GM12878 (cell line): ENCODE results near the gene ESR2. TPM values are rescaled to one million over a fixed set of nuclear protein-coding genes. Genes with fewer than 3 reads are reported as not detected.
A peak's percentile ranks its signal among the peaks of the same experiment; 100 is the strongest.

Experiments
- ATAC-seq: fragments of 200-7000 bp; cut with Tn5 transposase; 3 replicates; pipeline ENCODE4 v1.9.1; 2020; ENCODE audit warnings: mild to moderate bottlenecking, moderate library complexity
- BruUV-seq: library from RNA; stranded (reverse); fragments of 400-500 nt; replicated peaks from 2 replicates; lab custom pipeline; 2021; lab: Mats Ljungman, UMichigan
- CTCF ChIA-PET: fragments of 300-600 bp; sonication (Branson Sonifier 250); formaldehyde crosslinking; extraction: SDS; loops from one replicate; lab custom pipeline; 2021; ENCODE audit warnings: inconsistent platforms; lab: Yijun Ruan, JAX
- POLR2A ChIA-PET: fragments of 350-600 bp; formaldehyde crosslinking; extraction: SDS; loops from one replicate; lab custom pipeline; 2021; ENCODE audit warnings: inconsistent platforms; lab: Charles Lee
- RAD21 ChIA-PET: fragments of 300-600 bp; sonication (Branson Sonifier 250); formaldehyde crosslinking; loops from one replicate; lab custom pipeline; 2023; ENCODE audit warnings: antibody characterized with exemption; ENCODE audit not compliant: unreplicated experiment; lab: Charles Lee
- SMC1A ChIA-PET: fragments of 300-600 bp; sonication (Branson Sonifier 250); formaldehyde crosslinking; loops from one replicate; lab custom pipeline; 2023; ENCODE audit not compliant: unreplicated experiment, uncharacterized antibody; lab: Charles Lee
- DNase-seq: peaks from one replicate; pipeline ENCODE4 v3.0.0-alpha.2; 2011; ENCODE audit warnings: low read depth, low spot score
- FAIRE-seq: peaks from 3 replicates; lab custom pipeline; 2011; peaks lifted over from hg19 to GRCh38; lab: Jason Lieb, UNC
- H2AFZ ChIP-seq: 2 replicates; pipeline ENCODE4 v1.6.0; 2011; ENCODE audit warnings: low read depth, low read length, control low read depth; ENCODE audit not compliant: control insufficient read depth
- H3K27ac ChIP-seq: 2 replicates; pipeline ENCODE4 v1.5.1; 2011; ENCODE audit warnings: control low read depth; ENCODE audit not compliant: control insufficient read depth, insufficient read depth
- H3K27me3 ChIP-seq, 2 experiments: replicated peaks in 1 of 2; 2 replicates each; pipeline versions ENCODE4 v1.6.0 to v1.6.1; 2011; ENCODE audit warnings: low read length in 1 of 2; ENCODE audit not compliant: control insufficient read depth in 2 of 2, insufficient read depth in 2 of 2
- H3K36me3 ChIP-seq, 2 experiments: 2 replicates each; pipeline ENCODE4 v1.5.1; 2011; ENCODE audit warnings: low read length in 1 of 2; ENCODE audit not compliant: control insufficient read depth in 2 of 2, insufficient read depth in 2 of 2
- H3K4me1 ChIP-seq: 2 replicates; pipeline ENCODE4 v1.6.1; 2011; ENCODE audit warnings: mild to moderate bottlenecking, low read length, moderate library complexity, mixed read lengths; ENCODE audit not compliant: control insufficient read depth, insufficient read depth
- H3K4me2 ChIP-seq: 2 replicates; pipeline ENCODE4 v1.6.0; 2011; ENCODE audit warnings: control low read depth; ENCODE audit not compliant: control insufficient read depth, insufficient read depth
- H3K4me3 ChIP-seq: fragments of 200-600 bp; sonication (generic); 2 replicates; pipeline ENCODE4 v1.5.1; 2016
- H3K79me2 ChIP-seq: 2 replicates; pipeline ENCODE4 v1.6.0; 2011; ENCODE audit warnings: low read length; ENCODE audit not compliant: control insufficient read depth, insufficient read depth
- H3K9ac ChIP-seq: 2 replicates; pipeline ENCODE4 v1.8.0; 2011; ENCODE audit warnings: low read length, control low read depth, mixed read lengths; ENCODE audit not compliant: control insufficient read depth, insufficient read depth
- H3K9me3 ChIP-seq: replicated peaks from 3 replicates; pipeline ENCODE4 v1.5.1; 2011; ENCODE audit warnings: mild to moderate bottlenecking, low read length; ENCODE audit not compliant: control insufficient read depth, insufficient read depth
- H4K20me1 ChIP-seq: 2 replicates; pipeline ENCODE4 v1.6.0; 2011; ENCODE audit not compliant: control insufficient read depth, insufficient read depth
- BHLHE40 ChIP-seq, 2 experiments: fragments of 450-650 bp in 1 of 2; IDR thresholded peaks; 2 replicates each; pipeline ENCODE4 v1.6.1; 2011 to 2017; ENCODE audit warnings: low read depth in 2 of 2, borderline replicate concordance in 1 of 2, improper control_type of control experiment in 1 of 2, low read length in 1 of 2, mild to moderate bottlenecking in 1 of 2
- DPF2 ChIP-seq: fragments of 450-650 bp; IDR thresholded peaks from 2 replicates; pipeline ENCODE4 v1.6.1; 2017; ENCODE audit warnings: mild to moderate bottlenecking
- IKZF1 ChIP-seq: fragments of 450-650 bp; conservative IDR thresholded peaks from 2 replicates; pipeline ENCODE4 v1.6.1; 2017; ENCODE audit warnings: antibody characterized with exemption, mild to moderate bottlenecking
- IKZF2 ChIP-seq, 2 experiments: fragments of 450-650 bp; IDR thresholded peaks; 2 replicates each; pipeline ENCODE4 v1.6.1; 2017; ENCODE audit warnings: mild to moderate bottlenecking in 2 of 2, moderate library complexity in 2 of 2
- MTA2 ChIP-seq: fragments of 450-650 bp; IDR thresholded peaks from 2 replicates; pipeline ENCODE4 v1.6.1; 2016; ENCODE audit warnings: low read depth, mild to moderate bottlenecking, moderate library complexity
- NR2F1 ChIP-seq: fragments of 450-650 bp; conservative IDR thresholded peaks from 2 replicates; pipeline ENCODE4 v1.6.1; 2017; ENCODE audit warnings: mild to moderate bottlenecking
- PAX5 ChIP-seq: IDR thresholded peaks from 2 replicates; pipeline ENCODE4 v1.6.1; 2011; ENCODE audit warnings: low read depth, low read length, borderline replicate concordance
- PML ChIP-seq: IDR thresholded peaks from 2 replicates; pipeline ENCODE4 v1.6.1; 2012; ENCODE audit warnings: low read length, inconsistent platforms
- POLR2A ChIP-seq: IDR thresholded peaks from 2 replicates; pipeline ENCODE4 v1.6.1; 2011; ENCODE audit warnings: low read depth, mild to moderate bottlenecking, low read length
- RAD51 ChIP-seq: fragments of 450-650 bp; IDR thresholded peaks from 2 replicates; pipeline ENCODE4 v1.6.1; 2016; ENCODE audit warnings: moderate library complexity, mild to moderate bottlenecking, inconsistent platforms
- RCOR1 ChIP-seq: conservative IDR thresholded peaks from 2 replicates; pipeline ENCODE4 v1.6.1; 2012; ENCODE audit warnings: low read depth, low read length, improper control_type of control experiment
- SREBF2 ChIP-seq: IDR thresholded peaks from 2 replicates; pipeline ENCODE4 v1.6.1; 2012; ENCODE audit warnings: mild to moderate bottlenecking, low read length
- SUZ12 ChIP-seq: fragments of 200-600 bp; sonication (generic); IDR thresholded peaks from one replicate; pipeline ENCODE4 v1.6.1; 2018; ENCODE audit warnings: antibody characterized with exemption, mild to moderate bottlenecking; ENCODE audit not compliant: unreplicated experiment
- WGBS: methylation state at CpG from one replicate; pipeline ENCODE4 v1.1.6; 2016; ENCODE audit warnings: low lambda C conversion rate; ENCODE audit not compliant: insufficient replicate concordance, insufficient coverage; ENCODE audit errors: missing lambda C conversion rate; 5-methylcytosine and 5-hydroxymethylcytosine counted together
- in situ Hi-C: fragments of 300-500 bp; cut with MboI; formaldehyde crosslinking; loops from 9 replicates; pipeline ENCODE4 v1.14.3; 2018; ENCODE audit warnings: mixed read lengths
- intact Hi-C: fragments of 100-400 bp; cut with micrococcal nuclease; formaldehyde crosslinking; loops from one replicate; pipeline ENCODE4 v1.14.2; 2022; ENCODE audit not compliant: unreplicated experiment
- polyA plus RNA-seq, 11 experiments: library from polyadenylated mRNA; depleted of rRNA in 4 of 11; unstranded in 6 of 11; stranded (reverse) in 5 of 11; fragments of >200 nt; fragmentation: Nextera tagmentation in 4 of 11; fragmentation: Illumina TruSeq in 1 of 11; extraction: Ambion mirVana in 4 of 11; extraction: Trizol in 1 of 11; gene quantifications; 1 replicate in 1 of 11; 2 replicates in 10 of 11; pipeline versions ENCODE4 v1.2.1 to v1.2.3, GENCODE V29; 2011 to 2016; ENCODE audit warnings: inconsistent platforms in 2 of 11, missing spikeins in 2 of 11, low read depth in 1 of 11
- total RNA-seq, 4 experiments: library from RNA; depleted of rRNA in 3 of 4; stranded (reverse); fragments of >200 nt in 3 of 4; fragmentation: Illumina TruSeq in 1 of 4; extraction: Trizol in 1 of 4; gene quantifications; 2 replicates each; pipeline versions ENCODE4 v1.2.1 to v1.2.3, GENCODE V29; 2013 to 2021
- TF ChIP-seq, protein P1 (sequence below): fragments of 450-650 bp; IDR thresholded peaks from 2 replicates; pipeline ENCODE4 v1.6.1; 2016; ENCODE audit warnings: mild to moderate bottlenecking
- TF ChIP-seq, protein P2 (sequence below): fragments of 450-650 bp; IDR thresholded peaks from 2 replicates; pipeline ENCODE4 v1.6.1; 2017; ENCODE audit warnings: low read depth, mild to moderate bottlenecking, moderate library complexity
- TF ChIP-seq, protein P3 (sequence below): IDR thresholded peaks from 2 replicates; pipeline ENCODE4 v1.6.1; 2011; ENCODE audit warnings: mild to moderate bottlenecking, low read depth, low read length, moderate library complexity; ENCODE audit not compliant: insufficient replicate concordance
- TF ChIP-seq, protein P4 (sequence below): IDR thresholded peaks from 2 replicates; pipeline ENCODE4 v1.6.1; 2011; ENCODE audit warnings: borderline replicate concordance, low read depth, mild to moderate bottlenecking, moderate library complexity, low read length; ENCODE audit not compliant: insufficient read depth, poor library complexity, severe bottlenecking

ESR2 gene
- total and polyA plus RNA-seq, 10 of the 15 experiments (the other 5 are each of a cell fraction or from before 2014, with no cell fraction given): 0.29 to 2.6 (median 0.81) TPM

DNA sequence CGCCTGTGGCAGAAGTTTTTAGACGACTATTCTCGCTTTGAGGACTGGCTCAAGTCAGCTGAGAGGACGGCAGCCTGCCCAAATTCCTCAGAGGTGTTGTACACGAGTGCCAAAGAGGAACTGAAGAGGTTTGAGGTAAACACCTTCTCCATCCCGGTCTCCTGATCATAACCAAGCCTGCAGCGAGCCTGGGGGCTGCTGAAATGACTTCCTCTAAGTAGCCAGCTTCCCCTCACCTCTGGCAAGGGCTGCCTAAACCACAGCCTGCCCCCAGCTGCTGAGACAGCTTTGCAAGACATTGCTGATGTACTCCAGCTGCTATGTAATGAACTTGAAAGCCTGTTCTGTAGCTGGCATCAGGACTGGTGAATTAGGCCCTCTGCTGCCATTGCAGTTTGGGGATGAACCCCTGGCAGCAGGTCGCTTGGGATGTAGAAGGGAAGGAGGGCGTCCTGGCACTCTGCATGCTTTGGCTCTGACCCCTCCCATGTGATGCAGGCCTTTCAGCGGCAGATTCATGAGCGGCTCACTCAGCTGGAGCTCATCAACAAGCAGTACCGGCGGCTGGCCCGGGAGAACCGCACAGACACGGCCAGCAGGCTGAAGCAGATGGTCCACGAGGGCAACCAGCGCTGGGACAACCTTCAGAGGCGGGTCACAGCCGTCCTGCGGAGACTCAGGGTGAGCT lies 84.6 kb downstream of the ESR2 start:
- peak; percentile 94 for ATAC-seq
- intact Hi-C loops: no loop called here
- CTCF ChIA-PET: interaction anchor here (0.9 to 2.1 kb wide), 4 partner anchors 15 to 86 kb away, joined by 3 to 7 read pairs (median 4); no protein-coding TSS in a partner anchor
- TF ChIP-seq NR2F1 (0 out of 2 replicates have a peak, but pooled peaks have one; percentile 36), PAX5 (peak; percentile 59), PML (no peak), RCOR1 (no peak), RAD51 (peak; percentile 57; the same call in 1 of the 2 replicates), BHLHE40 (IDR thresholded peaks at IDR 0.05; ENCODE audit: borderline replicate concordance in 1 of 2, low read depth in 2 of 2, low read length in 1 of 2) (peak; percentile 88 to 89), IKZF2 (IDR thresholded peaks at IDR 0.05) (peak; percentile 85 to 88), MTA2 (peak; percentile 75), POLR2A (peak; percentile 32; the same call in 1 of the 2 replicates), IKZF1 (peak; percentile 81), SREBF2 (no peak), SUZ12 (no peak), DPF2 (peak; percentile 65; the same call in 1 of the 2 replicates)
- TF ChIP-seq, protein P1, sequence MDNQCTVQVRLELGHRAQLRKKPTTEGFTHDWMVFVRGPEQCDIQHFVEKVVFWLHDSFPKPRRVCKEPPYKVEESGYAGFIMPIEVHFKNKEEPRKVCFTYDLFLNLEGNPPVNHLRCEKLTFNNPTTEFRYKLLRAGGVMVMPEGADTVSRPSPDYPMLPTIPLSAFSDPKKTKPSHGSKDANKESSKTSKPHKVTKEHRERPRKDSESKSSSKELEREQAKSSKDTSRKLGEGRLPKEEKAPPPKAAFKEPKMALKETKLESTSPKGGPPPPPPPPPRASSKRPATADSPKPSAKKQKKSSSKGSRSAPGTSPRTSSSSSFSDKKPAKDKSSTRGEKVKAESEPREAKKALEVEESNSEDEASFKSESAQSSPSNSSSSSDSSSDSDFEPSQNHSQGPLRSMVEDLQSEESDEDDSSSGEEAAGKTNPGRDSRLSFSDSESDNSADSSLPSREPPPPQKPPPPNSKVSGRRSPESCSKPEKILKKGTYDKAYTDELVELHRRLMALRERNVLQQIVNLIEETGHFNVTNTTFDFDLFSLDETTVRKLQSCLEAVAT: 0 out of 2 replicates have a peak, but pooled peaks have one; percentile 38
- TF ChIP-seq, protein P2, sequence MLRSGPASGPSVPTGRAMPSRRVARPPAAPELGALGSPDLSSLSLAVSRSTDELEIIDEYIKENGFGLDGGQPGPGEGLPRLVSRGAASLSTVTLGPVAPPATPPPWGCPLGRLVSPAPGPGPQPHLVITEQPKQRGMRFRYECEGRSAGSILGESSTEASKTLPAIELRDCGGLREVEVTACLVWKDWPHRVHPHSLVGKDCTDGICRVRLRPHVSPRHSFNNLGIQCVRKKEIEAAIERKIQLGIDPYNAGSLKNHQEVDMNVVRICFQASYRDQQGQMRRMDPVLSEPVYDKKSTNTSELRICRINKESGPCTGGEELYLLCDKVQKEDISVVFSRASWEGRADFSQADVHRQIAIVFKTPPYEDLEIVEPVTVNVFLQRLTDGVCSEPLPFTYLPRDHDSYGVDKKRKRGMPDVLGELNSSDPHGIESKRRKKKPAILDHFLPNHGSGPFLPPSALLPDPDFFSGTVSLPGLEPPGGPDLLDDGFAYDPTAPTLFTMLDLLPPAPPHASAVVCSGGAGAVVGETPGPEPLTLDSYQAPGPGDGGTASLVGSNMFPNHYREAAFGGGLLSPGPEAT: peak; percentile 73; the same call in 1 of the 2 replicates
- TF ChIP-seq, protein P3, sequence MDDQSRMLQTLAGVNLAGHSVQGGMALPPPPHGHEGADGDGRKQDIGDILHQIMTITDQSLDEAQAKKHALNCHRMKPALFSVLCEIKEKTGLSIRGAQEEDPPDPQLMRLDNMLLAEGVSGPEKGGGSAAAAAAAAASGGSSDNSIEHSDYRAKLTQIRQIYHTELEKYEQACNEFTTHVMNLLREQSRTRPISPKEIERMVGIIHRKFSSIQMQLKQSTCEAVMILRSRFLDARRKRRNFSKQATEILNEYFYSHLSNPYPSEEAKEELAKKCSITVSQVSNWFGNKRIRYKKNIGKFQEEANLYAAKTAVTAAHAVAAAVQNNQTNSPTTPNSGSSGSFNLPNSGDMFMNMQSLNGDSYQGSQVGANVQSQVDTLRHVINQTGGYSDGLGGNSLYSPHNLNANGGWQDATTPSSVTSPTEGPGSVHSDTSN: peak; percentile 82
- TF ChIP-seq, protein P4, sequence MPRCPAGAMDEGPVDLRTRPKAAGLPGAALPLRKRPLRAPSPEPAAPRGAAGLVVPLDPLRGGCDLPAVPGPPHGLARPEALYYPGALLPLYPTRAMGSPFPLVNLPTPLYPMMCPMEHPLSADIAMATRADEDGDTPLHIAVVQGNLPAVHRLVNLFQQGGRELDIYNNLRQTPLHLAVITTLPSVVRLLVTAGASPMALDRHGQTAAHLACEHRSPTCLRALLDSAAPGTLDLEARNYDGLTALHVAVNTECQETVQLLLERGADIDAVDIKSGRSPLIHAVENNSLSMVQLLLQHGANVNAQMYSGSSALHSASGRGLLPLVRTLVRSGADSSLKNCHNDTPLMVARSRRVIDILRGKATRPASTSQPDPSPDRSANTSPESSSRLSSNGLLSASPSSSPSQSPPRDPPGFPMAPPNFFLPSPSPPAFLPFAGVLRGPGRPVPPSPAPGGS: peak; percentile 20

More for the DNA sequence above, 84.6 kb downstream of the ESR2 start:
- no peaks in the 10 kb centered on the region for H3K9me3 ChIP-seq
- no peaks in the 10 kb centered on the region for H3K79me2 ChIP-seq
- H3K36me3 ChIP-seq: peaks cover 6 to 16% of the 10 kb centered on the region in 2 experiments
- no peak overlapping the region for H3K4me2 ChIP-seq
- DNase-seq (peak; percentile 48), FAIRE-seq (no peak)
- no peak overlapping the region for H3K4me3 ChIP-seq
- H3K27ac ChIP-seq: no peak overlapping the region
- BruUV-seq: no TSS peak
- H2AFZ ChIP-seq: no peak overlapping the region
- H4K20me1 ChIP-seq: no peaks in the 10 kb centered on the region
- 81% methylated on average over 21 of the region's 21 CpGs for WGBS
- POLR2A ChIA-PET: interaction anchor here (0.6 to 1.1 kb wide), 5 partner anchors 9 to 26 kb away, joined by 3 read pairs; no protein-coding TSS in a partner anchor
- RAD21 ChIA-PET: interaction anchor here (0.9 to 2.1 kb wide), 7 partner anchors 9 to 91 kb away, joined by 3 to 11 read pairs (median 4); partner anchors contain the start of gene ESR2
- H3K4me1 ChIP-seq: peaks cover 5% of the 10 kb centered on the region; the same call in 1 of the 2 replicates
- in situ Hi-C loops: no loop called here
- no peak overlapping the region for H3K9ac ChIP-seq
- SMC1A ChIA-PET: interaction anchor here (0.8 to 2.0 kb wide), 8 partner anchors 9 to 192 kb away, joined by 3 to 9 read pairs (median 5); partner anchors contain the start of gene ESR2
- no peaks in the 10 kb centered on the region for H3K27me3 ChIP-seq
